ENCODE measurements around the gene COG2. TPM values are rescaled to one million over a fixed set of nuclear protein-coding genes. Genes with fewer than 3 reads are reported as not detected.

COG2 gene
- total and polyA plus RNA-seq, 2 of the 8 experiments (the other 6 are each of a cell fraction or from before 2014, with no cell fraction given) = 10.3 to 36.7 TPM

DNA sequence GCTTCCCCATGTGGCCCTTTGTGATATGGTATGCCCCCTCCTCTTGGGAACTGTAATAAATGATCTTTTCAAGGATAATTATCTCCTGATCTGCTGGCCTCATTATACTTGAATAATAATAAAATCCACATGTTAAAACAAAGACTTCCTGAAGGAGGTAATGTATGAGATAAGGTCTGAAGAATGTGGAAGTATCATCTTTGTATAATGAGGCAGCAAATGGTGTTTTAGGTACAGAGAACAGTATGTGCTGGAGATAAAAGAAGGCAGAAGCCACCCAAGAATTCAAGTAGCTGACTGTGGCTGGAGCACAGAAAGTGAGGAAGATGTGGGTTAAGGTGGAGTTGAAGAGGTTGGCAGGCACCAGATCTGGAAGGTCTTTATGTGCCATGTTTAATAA is 12.8 kb upstream of the COG2 start:
- Histone ChIP-seq H4K91ac (replicated peaks; ENCODE audit: insufficient read length, low read length) (no peak overlapping the region), H3K9ac (replicated peaks in 1 of 4; ENCODE audit: extremely low read depth in 1 of 4, low read depth in 3 of 4, low read length in 3 of 4) (no peak overlapping the region), H3K9me3 (ENCODE audit: insufficient read depth in 2 of 2, low read depth in 1 of 2, low read length in 1 of 2) (no peaks in the 10 kb centered on the region), H4K20me1 (replicated peaks in 1 of 2; ENCODE audit: control insufficient read depth in 1 of 2, insufficient read depth in 2 of 2, low read length in 2 of 2) (no peaks in the 10 kb centered on the region), H2BK120ac (replicated peaks; ENCODE audit: low read depth, low read length) (no peak overlapping the region), H2AFZ (ENCODE audit: low read length) (no peak overlapping the region), H3K4me3 (ENCODE audit: extremely low read depth in 1 of 4, insufficient read depth in 2 of 4, low read depth in 3 of 4, low read length in 4 of 4) (no peak overlapping the region), H3K4me1 (replicated peaks in 1 of 4; ENCODE audit: control insufficient read depth in 3 of 4, insufficient read depth in 4 of 4, low read length in 3 of 4) (0 out of 7 replicates have a peak, but pooled peaks cover 0 to 2% (median 0%) of the 10 kb centered on the region in 4 experiments), H3K27me3 (replicated peaks in 1 of 4; ENCODE audit: control insufficient read depth in 3 of 4, extremely low read depth in 1 of 4, insufficient read depth in 3 of 4, low read length in 3 of 4) (no peaks in the 10 kb centered on the region), H4K8ac (ENCODE audit: extremely low read depth, insufficient read depth, low read length) (no peak overlapping the region), H3K4me2 (ENCODE audit: insufficient read depth in 1 of 2, low read depth in 2 of 2, low read length in 2 of 2) (no peak overlapping the region), H3K4ac (replicated peaks; ENCODE audit: insufficient read length, low read depth, low read length) (no peak overlapping the region), H2BK15ac (ENCODE audit: low read length) (no peak overlapping the region), H3K14ac (ENCODE audit: insufficient read length) (no peak overlapping the region), H4K5ac (ENCODE audit: insufficient read length, low read depth, low read length) (no peak overlapping the region), H3K18ac (ENCODE audit: extremely low read depth, low read length) (no peak overlapping the region), H3K79me1 (ENCODE audit: low read depth, low read length) (no peaks in the 10 kb centered on the region), H3K36me3 (ENCODE audit: control insufficient read depth in 2 of 4, insufficient read depth in 4 of 4, low read length in 3 of 4) (no peaks in the 10 kb centered on the region), H3K23me2 (ENCODE audit: low read depth, low read length) (peaks cover 3% of the 10 kb centered on the region; the same call in 1 of the 2 replicates), H2BK12ac (ENCODE audit: low read depth, low read length) (no peak overlapping the region), H3K56ac (replicated peaks; ENCODE audit: insufficient read length, low read depth, low read length) (no peak overlapping the region), H3K23ac (ENCODE audit: insufficient read length) (no peak overlapping the region), H3K27ac (ENCODE audit: low read depth, low read length) (no peak overlapping the region), H2AK5ac (ENCODE audit: low read depth, low read length) (no peak overlapping the region), H2BK5ac (ENCODE audit: low read depth, low read length) (no peak overlapping the region), H3K79me2 (ENCODE audit: control insufficient read depth in 1 of 2, insufficient read depth in 2 of 2, low read length in 2 of 2) (no peaks in the 10 kb centered on the region), H2BK20ac (ENCODE audit: low read length) (peak overlapping the region; percentile 73; the same call in 1 of the 2 replicates)
- DNase-seq (ENCODE audit: low read depth in 1 of 2, low spot score in 2 of 2) (no peak), FAIRE-seq (no peak)
- POLR2A ChIA-PET (ENCODE audit: partially characterized antibody) = no interaction called here
- TF ChIP-seq BRCA1 (IDR thresholded peaks at IDR 0.05; ENCODE audit: low read depth, low read length) (no peak), NRF1 (IDR thresholded peaks at IDR 0.05; ENCODE audit: low read depth, low read length) (no peak), BACH1 (IDR thresholded peaks at IDR 0.05; ENCODE audit: low read length) (no peak), JUND (IDR thresholded peaks at IDR 0.05; ENCODE audit: low read length) (no peak), PHF8 (conservative IDR thresholded peaks at IDR 0.05; ENCODE audit: low read depth, low read length) (no peak), ASH2L (IDR thresholded peaks at IDR 0.05; ENCODE audit: low read length) (no peak), RBBP5 (IDR thresholded peaks at IDR 0.05; ENCODE audit: borderline replicate concordance, low read depth, low read length) (no peak), GTF2F1 (IDR thresholded peaks at IDR 0.05; ENCODE audit: borderline replicate concordance, low read depth, low read length) (no peak)
- TF ChIP-seq, protein P1, sequence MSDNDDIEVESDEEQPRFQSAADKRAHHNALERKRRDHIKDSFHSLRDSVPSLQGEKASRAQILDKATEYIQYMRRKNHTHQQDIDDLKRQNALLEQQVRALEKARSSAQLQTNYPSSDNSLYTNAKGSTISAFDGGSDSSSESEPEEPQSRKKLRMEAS (IDR thresholded peaks at IDR 0.05) = no peak
- CTCF ChIA-PET (ENCODE audit: partially characterized antibody) = interaction anchor here (0.6 to 3.5 kb wide), 3 partner anchors 13 to 97 kb away, joined by 4 to 11 read pairs (median 4); partner anchors contain the start of gene COG2

All from H1 (cell line).